ENCODE data around the gene MTMR3.

The MTMR3 gene

GRCh38 chr22:30040499-30041260 is 157.7 kb downstream of the MTMR3 start:
- Mint-ChIP-seq H3K4me3 (no peak overlapping the region), H3K9me3 (no peaks in the 10 kb centered on the region), H3K27ac (no peak overlapping the region), H3K4me1 (ENCODE audit: low read depth) (peaks cover 4% of the 10 kb centered on the region), H3K27me3 (peaks cover 12% of the 10 kb centered on the region), H3K36me3 (ENCODE audit: low read depth) (no peaks in the 10 kb centered on the region)

- Mint-ChIP-seq H3K9me3 (no peaks in the 10 kb centered on the region), H3K27me3 (peaks cover 12% of the 10 kb centered on the region), H3K4me1 (ENCODE audit: low read depth) (peaks cover 4% of the 10 kb centered on the region), H3K27ac (no peak overlapping the region), H3K36me3 (ENCODE audit: low read depth) (no peaks in the 10 kb centered on the region), H3K4me3 (no peak overlapping the region)
These were observed 158.5 kb downstream of the MTMR3 start for GRCh38 chr22:30041475-30041874.

GRCh38 chr22:30041881-30042280 is 158.9 kb downstream of the MTMR3 start:
- Mint-ChIP-seq H3K9me3 (no peaks in the 10 kb centered on the region), H3K27me3 (peaks cover 12% of the 10 kb centered on the region), H3K36me3 (ENCODE audit: low read depth) (no peaks in the 10 kb centered on the region), H3K4me1 (ENCODE audit: low read depth) (peaks cover 4% of the 10 kb centered on the region), H3K27ac (no peak overlapping the region), H3K4me3 (no peak overlapping the region)

- H3K36me3 Mint-ChIP-seq (ENCODE audit: low read depth): no peaks in the 10 kb centered on the region
- H3K27ac Mint-ChIP-seq: no peak overlapping the region
- H3K27me3 Mint-ChIP-seq: peaks cover 12% of the 10 kb centered on the region
- no peak overlapping the region for H3K4me3 Mint-ChIP-seq
- H3K9me3 Mint-ChIP-seq: no peaks in the 10 kb centered on the region
- peaks cover 7% of the 10 kb centered on the region for H3K4me1 Mint-ChIP-seq (ENCODE audit: low read depth)
These were observed 160.2 kb downstream of the MTMR3 start for GRCh38 chr22:30043161-30043560.

- Mint-ChIP-seq H3K4me1 (ENCODE audit: low read depth) (peaks cover 7% of the 10 kb centered on the region), H3K9me3 (no peaks in the 10 kb centered on the region), H3K4me3 (no peak overlapping the region), H3K36me3 (ENCODE audit: low read depth) (no peaks in the 10 kb centered on the region), H3K27me3 (peaks cover 12% of the 10 kb centered on the region), H3K27ac (no peak overlapping the region)
These were observed 161.4 kb downstream of the MTMR3 start for GRCh38 chr22:30044369-30044768.

- no peak overlapping the region for H3K27ac Mint-ChIP-seq
- H3K4me3 Mint-ChIP-seq: no peak overlapping the region
- peaks cover 12% of the 10 kb centered on the region for H3K27me3 Mint-ChIP-seq
- no peaks in the 10 kb centered on the region for H3K36me3 Mint-ChIP-seq (ENCODE audit: low read depth)
- peaks cover 7% of the 10 kb centered on the region for H3K4me1 Mint-ChIP-seq (ENCODE audit: low read depth)
- no peaks in the 10 kb centered on the region for H3K9me3 Mint-ChIP-seq
These were observed 162.0 kb downstream of the MTMR3 start for GRCh38 chr22:30044881-30045493.

- H3K4me1 Mint-ChIP-seq (ENCODE audit: low read depth): peaks cover 7% of the 10 kb centered on the region
- H3K36me3 Mint-ChIP-seq (ENCODE audit: low read depth): no peaks in the 10 kb centered on the region
- H3K4me3 Mint-ChIP-seq: no peak overlapping the region
These were observed 162.5 kb downstream of the MTMR3 start for GRCh38 chr22:30045494-30045887.

GRCh38 chr22:30045901-30046715 is 163.1 kb downstream of the MTMR3 start:
- Mint-ChIP-seq H3K36me3 (ENCODE audit: low read depth) (no peaks in the 10 kb centered on the region), H3K9me3 (no peaks in the 10 kb centered on the region), H3K27me3 (peaks cover 12% of the 10 kb centered on the region), H3K4me1 (ENCODE audit: low read depth) (peaks cover 7% of the 10 kb centered on the region), H3K27ac (no peak overlapping the region), H3K4me3 (no peak overlapping the region)

More at GRCh38 chr22:30045494-30045887, 162.5 kb downstream of the MTMR3 start:
- H3K9me3 Mint-ChIP-seq: no peaks in the 10 kb centered on the region
- no peak overlapping the region for H3K27ac Mint-ChIP-seq
- peaks cover 12% of the 10 kb centered on the region for H3K27me3 Mint-ChIP-seq

- H3K36me3 Mint-ChIP-seq (ENCODE audit: low read depth): no peaks in the 10 kb centered on the region
- peaks cover 7% of the 10 kb centered on the region for H3K4me1 Mint-ChIP-seq (ENCODE audit: low read depth)
- H3K4me3 Mint-ChIP-seq: no peak overlapping the region
- H3K9me3 Mint-ChIP-seq: no peaks in the 10 kb centered on the region
- peaks cover 12% of the 10 kb centered on the region for H3K27me3 Mint-ChIP-seq
- H3K27ac Mint-ChIP-seq: no peak overlapping the region
These were observed 163.9 kb downstream of the MTMR3 start for GRCh38 chr22:30046716-30047363.

- no peaks in the 10 kb centered on the region for H3K36me3 Mint-ChIP-seq (ENCODE audit: low read depth)
- H3K27me3 Mint-ChIP-seq: peaks cover 12% of the 10 kb centered on the region
- peaks cover 7% of the 10 kb centered on the region for H3K4me1 Mint-ChIP-seq (ENCODE audit: low read depth)
- no peak overlapping the region for H3K27ac Mint-ChIP-seq
- H3K4me3 Mint-ChIP-seq: no peak overlapping the region
- H3K9me3 Mint-ChIP-seq: no peaks in the 10 kb centered on the region
These were observed 164.4 kb downstream of the MTMR3 start for GRCh38 chr22:30047364-30047738.

GRCh38 chr22:30048681-30049080 is 165.7 kb downstream of the MTMR3 start:
- H3K27ac Mint-ChIP-seq: no peak overlapping the region

GRCh38 chr22:30054067-30054763 is 171.2 kb downstream of the MTMR3 start:
- Mint-ChIP-seq H3K27me3 (no peaks in the 10 kb centered on the region), H3K36me3 (ENCODE audit: low read depth) (peaks cover 4% of the 10 kb centered on the region), H3K27ac (no peak overlapping the region)

More at GRCh38 chr22:30048681-30049080, 165.7 kb downstream of the MTMR3 start:
- Mint-ChIP-seq H3K4me1 (ENCODE audit: low read depth) (peaks cover 7% of the 10 kb centered on the region), H3K27me3 (peaks cover 4% of the 10 kb centered on the region), H3K36me3 (ENCODE audit: low read depth) (no peaks in the 10 kb centered on the region), H3K4me3 (no peak overlapping the region), H3K9me3 (no peaks in the 10 kb centered on the region)

GRCh38 chr22:30054764-30055069 is 171.7 kb downstream of the MTMR3 start:
- Mint-ChIP-seq H3K27me3 (no peaks in the 10 kb centered on the region), H3K27ac (no peak overlapping the region), H3K4me1 (ENCODE audit: low read depth) (no peaks in the 10 kb centered on the region), H3K9me3 (peaks cover 6% of the 10 kb centered on the region), H3K4me3 (no peak overlapping the region), H3K36me3 (ENCODE audit: low read depth) (peaks cover 4% of the 10 kb centered on the region)

More at GRCh38 chr22:30054067-30054763, 171.2 kb downstream of the MTMR3 start:
- H3K4me3 Mint-ChIP-seq: no peak overlapping the region
- peaks cover 4% of the 10 kb centered on the region for H3K9me3 Mint-ChIP-seq
- no peaks in the 10 kb centered on the region for H3K4me1 Mint-ChIP-seq (ENCODE audit: low read depth)

- Mint-ChIP-seq H3K36me3 (ENCODE audit: low read depth) (peaks cover 4% of the 10 kb centered on the region), H3K9me3 (peaks cover 6% of the 10 kb centered on the region), H3K4me1 (ENCODE audit: low read depth) (no peaks in the 10 kb centered on the region), H3K27ac (no peak overlapping the region), H3K27me3 (no peaks in the 10 kb centered on the region), H3K4me3 (no peak overlapping the region)
These were observed 173.0 kb downstream of the MTMR3 start for GRCh38 chr22:30056015-30056414.
